ENCODE results near the gene CBL. TPM values are rescaled to one million over a fixed set of nuclear protein-coding genes. Genes with fewer than 3 reads are reported as not detected.

Gene CBL
- total RNA-seq, 1 donor = 20.7 TPM

GRCh38 chr11:119229288-119229672 is 23.1 kb downstream of the CBL start:
- peak; percentile 54 for DNase-seq (ENCODE audit: low read depth)
- TF ChIP-seq, protein P1, sequence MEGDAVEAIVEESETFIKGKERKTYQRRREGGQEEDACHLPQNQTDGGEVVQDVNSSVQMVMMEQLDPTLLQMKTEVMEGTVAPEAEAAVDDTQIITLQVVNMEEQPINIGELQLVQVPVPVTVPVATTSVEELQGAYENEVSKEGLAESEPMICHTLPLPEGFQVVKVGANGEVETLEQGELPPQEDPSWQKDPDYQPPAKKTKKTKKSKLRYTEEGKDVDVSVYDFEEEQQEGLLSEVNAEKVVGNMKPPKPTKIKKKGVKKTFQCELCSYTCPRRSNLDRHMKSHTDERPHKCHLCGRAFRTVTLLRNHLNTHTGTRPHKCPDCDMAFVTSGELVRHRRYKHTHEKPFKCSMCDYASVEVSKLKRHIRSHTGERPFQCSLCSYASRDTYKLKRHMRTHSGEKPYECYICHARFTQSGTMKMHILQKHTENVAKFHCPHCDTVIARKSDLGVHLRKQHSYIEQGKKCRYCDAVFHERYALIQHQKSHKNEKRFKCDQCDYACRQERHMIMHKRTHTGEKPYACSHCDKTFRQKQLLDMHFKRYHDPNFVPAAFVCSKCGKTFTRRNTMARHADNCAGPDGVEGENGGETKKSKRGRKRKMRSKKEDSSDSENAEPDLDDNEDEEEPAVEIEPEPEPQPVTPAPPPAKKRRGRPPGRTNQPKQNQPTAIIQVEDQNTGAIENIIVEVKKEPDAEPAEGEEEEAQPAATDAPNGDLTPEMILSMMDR (IDR thresholded peaks at IDR 0.05; ENCODE audit: insufficient read depth, low read depth, low read length) = no peak
- H3K4me3 ChIP-seq (ENCODE audit: low read depth, low read length) = no peak overlapping the region

GRCh38 chr11:119229741-119230140 is 23.6 kb downstream of the CBL start:
- no peak overlapping the region for H3K4me3 ChIP-seq (ENCODE audit: low read depth, low read length)
- TF ChIP-seq, protein P1 (IDR thresholded peaks at IDR 0.05; ENCODE audit: insufficient read depth, low read depth, low read length) = no peak
- no peak for DNase-seq (ENCODE audit: low read depth)

- DNase-seq (ENCODE audit: low read depth) = peak; percentile 26
- TF ChIP-seq, protein P1 (IDR thresholded peaks at IDR 0.05; ENCODE audit: insufficient read depth, low read depth, low read length) = no peak
- H3K4me3 ChIP-seq (ENCODE audit: low read depth, low read length) = no peak overlapping the region
Observed at GRCh38 chr11:119236490-119236889, 30.4 kb downstream of the CBL start.

DNA sequence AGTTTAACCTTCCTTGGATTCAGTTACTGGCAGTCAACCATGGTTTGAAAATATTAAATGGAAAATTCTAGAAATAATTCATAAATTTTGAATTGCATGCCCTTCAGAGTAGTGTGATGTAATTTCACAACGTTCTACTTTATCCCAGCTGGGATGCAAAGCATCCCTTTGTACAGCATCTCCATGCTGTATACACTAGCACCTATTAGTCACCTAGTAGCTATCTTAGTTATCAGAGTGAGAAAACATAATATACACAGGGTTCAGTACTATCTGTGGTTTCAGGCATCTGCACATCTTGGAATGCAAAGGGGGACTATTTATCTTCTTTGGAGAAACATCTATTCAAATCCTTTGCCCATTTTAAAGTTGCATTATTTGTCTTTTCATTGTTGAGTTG is 30.8 kb downstream of the CBL start:
- H3K4me3 ChIP-seq (ENCODE audit: low read depth, low read length) = no peak overlapping the region
- TF ChIP-seq, protein P1 (IDR thresholded peaks at IDR 0.05; ENCODE audit: insufficient read depth, low read depth, low read length) = no peak
- DNase-seq (ENCODE audit: low read depth) = peak; percentile 55

- H3K4me3 ChIP-seq (ENCODE audit: low read depth, low read length) = no peak overlapping the region
- TF ChIP-seq, protein P1 (IDR thresholded peaks at IDR 0.05; ENCODE audit: insufficient read depth, low read depth, low read length) = no peak
- DNase-seq (ENCODE audit: low read depth) = no peak
Observed at GRCh38 chr11:119237515-119237914, 31.4 kb downstream of the CBL start.

DNA sequence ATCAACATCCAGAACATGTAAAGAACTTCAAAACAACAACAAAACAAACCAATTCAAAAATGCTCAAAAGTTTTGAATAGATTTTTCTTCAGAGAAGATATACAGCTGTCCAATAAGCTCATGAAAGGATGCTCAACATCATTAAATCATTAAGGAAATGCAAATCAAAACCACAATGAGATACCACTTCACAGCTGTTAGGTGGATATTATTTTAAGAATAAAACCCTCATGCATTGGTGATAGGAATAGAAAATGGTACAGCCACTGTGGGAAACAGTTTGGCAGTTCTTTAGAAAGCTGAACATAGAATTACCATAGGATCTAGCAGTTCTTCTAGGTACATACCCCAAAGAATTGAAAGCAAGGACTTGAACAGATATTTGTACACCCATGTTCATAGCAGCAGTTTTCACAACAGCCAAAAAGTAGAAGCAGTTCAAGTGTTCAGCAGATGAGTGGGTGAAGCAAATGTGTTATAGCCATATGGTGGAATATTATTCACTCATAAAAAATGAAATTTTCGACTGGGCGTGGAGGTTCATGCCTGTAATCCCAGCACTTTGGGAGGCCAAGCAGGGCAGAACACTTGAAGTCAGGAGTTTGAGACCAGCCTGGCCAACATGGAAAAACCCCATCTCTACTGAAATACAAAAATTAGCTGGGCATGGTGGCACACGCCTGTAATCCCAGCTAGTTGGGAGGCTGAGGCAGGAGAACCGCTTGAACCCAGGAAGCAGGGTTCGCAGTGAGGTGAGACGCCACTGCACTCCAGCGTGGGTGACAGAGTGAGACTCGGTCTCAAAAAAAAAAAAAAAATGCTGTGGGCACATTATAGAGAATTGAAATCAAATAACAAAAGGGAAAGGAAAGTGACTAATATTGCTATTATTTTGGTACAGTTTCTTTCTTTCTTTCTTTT is 42.9 kb downstream of the CBL start:
- no peak overlapping the region for H3K4me3 ChIP-seq (ENCODE audit: low read depth, low read length)
- TF ChIP-seq, protein P1 (IDR thresholded peaks at IDR 0.05; ENCODE audit: insufficient read depth, low read depth, low read length) = no peak
- DNase-seq (ENCODE audit: low read depth) = no peak

Data from fibroblast of villous mesenchyme (primary cell).